ENCODE measurements around the gene CHTF8. TPM values are rescaled to one million over a fixed set of nuclear protein-coding genes. Genes with fewer than 3 reads are reported as not detected.

CHTF8 gene, protein sequence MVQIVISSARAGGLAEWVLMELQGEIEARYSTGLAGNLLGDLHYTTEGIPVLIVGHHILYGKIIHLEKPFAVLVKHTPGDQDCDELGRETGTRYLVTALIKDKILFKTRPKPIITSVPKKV
- total RNA-seq: 47.4 and 53.7 TPM in 2 replicates

DNA sequence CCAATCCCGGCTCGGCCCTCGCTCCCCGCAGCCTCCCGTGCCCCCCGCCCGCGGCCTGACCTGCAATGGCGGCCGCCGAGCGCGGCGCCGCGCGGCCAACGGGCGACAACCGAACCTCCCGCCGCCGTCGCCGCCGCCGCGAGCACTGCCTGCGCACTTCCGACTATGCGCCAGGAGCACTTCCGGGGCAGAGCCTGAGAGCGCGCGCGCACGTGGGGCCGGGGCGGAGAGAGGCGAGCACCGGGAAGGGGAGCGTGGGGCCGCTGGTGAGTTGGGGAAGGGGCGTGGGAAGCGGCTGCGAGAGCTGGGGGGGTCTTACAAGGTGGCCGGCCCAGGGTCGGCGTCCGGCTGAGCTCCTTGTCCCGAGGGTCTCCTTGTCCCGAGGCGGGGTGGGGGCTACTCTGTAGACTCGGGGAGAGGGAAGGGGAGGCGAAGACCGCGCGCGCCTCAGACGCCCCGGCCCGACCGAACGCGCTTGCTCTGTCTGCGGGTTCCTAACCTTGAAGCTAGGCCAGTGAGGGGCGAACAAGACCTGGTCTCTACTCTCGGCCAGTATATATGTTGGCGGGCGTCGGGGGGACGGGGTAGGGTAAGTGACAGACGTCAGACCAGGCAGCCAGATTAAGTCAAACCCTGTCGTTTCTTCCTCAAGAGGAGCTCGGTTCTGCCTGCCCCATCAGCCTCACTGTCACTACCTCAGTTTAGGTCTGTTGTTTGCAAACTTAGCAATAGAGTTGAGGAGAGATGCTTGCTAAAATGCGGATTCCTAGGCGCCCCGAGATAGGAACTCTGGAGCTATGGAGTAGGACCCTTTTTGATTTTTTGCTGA lies at the start of gene CHTF8, which contains the start of gene UTP4:
Gene CHTF8 (minus strand): TSS at position 165 of the 829 bp plus-strand sequence. CDS start 11,130 bp downstream, outside the sequence.
Gene UTP4 (plus strand): TSS at position 226 of the 829 bp plus-strand sequence. CDS start 811 bp downstream, outside the sequence.
- TF ChIP-seq, protein P1, sequence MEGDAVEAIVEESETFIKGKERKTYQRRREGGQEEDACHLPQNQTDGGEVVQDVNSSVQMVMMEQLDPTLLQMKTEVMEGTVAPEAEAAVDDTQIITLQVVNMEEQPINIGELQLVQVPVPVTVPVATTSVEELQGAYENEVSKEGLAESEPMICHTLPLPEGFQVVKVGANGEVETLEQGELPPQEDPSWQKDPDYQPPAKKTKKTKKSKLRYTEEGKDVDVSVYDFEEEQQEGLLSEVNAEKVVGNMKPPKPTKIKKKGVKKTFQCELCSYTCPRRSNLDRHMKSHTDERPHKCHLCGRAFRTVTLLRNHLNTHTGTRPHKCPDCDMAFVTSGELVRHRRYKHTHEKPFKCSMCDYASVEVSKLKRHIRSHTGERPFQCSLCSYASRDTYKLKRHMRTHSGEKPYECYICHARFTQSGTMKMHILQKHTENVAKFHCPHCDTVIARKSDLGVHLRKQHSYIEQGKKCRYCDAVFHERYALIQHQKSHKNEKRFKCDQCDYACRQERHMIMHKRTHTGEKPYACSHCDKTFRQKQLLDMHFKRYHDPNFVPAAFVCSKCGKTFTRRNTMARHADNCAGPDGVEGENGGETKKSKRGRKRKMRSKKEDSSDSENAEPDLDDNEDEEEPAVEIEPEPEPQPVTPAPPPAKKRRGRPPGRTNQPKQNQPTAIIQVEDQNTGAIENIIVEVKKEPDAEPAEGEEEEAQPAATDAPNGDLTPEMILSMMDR (conservative IDR thresholded peaks at IDR 0.05; ENCODE audit: low read depth, low read length): no peak
- peak within 1 kb of the TSS; percentile 85 for H3K4me3 ChIP-seq (ENCODE audit: low read depth, low read length)
- DNase-seq (ENCODE audit: low read depth): no peak

DNA sequence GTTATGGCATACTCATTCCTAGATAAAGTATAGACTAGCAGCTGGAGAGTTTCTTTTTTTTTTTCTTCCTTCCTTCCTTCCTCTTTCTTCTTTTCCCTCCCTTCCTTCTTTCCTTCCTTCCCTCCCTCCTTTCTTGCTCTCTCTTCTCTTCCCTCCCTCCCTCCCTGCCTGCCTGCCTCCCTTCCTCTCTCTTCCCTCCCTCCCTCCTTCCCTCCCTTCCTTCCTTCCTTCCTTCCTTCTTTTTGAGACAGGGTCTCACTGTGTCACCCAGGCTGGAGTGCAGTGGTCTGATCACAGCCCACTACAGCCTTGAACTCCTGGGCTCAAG lies 47.6 kb upstream of the CHTF8 start:
- no peak overlapping the region for H3K4me3 ChIP-seq (ENCODE audit: low read depth, low read length)
- TF ChIP-seq, protein P1 (conservative IDR thresholded peaks at IDR 0.05; ENCODE audit: low read depth, low read length): no peak
- DNase-seq (ENCODE audit: low read depth): no peak

DNA sequence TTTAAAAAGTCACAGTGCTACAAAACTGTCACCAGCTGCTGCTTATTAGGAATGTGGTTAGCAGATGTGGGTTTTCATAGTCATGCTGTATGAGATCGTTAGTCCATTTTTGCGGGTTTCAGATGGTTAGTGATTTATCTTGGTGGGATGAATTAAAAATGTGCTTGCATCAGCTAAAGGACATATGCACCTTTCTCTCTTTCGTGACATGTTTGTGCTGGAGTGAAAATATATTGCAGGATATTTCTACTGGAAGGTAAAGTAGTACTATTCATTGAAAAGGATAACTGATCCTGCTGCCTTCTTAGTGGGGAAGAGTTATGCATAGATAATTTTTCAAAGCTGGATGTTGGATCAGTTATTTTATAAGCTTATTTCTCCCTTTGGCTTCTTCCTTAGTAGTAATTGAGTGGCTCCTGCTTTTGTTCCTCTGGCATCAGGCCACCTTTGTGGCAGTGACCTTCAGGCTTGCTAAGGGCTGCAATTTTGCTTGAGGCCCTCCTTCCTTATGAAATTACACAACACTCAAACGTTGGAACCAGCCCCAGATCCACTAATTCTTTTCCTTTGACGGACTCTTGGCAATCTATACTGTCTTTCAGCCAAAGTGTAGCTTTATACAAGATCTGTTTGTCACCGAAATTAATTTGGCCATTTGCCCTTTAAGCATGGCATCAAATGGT lies 47.1 kb upstream of the CHTF8 start:
- H3K4me3 ChIP-seq (ENCODE audit: low read depth, low read length): no peak overlapping the region
- no peak for DNase-seq (ENCODE audit: low read depth)
- TF ChIP-seq, protein P1 (conservative IDR thresholded peaks at IDR 0.05; ENCODE audit: low read depth, low read length): no peak

DNA sequence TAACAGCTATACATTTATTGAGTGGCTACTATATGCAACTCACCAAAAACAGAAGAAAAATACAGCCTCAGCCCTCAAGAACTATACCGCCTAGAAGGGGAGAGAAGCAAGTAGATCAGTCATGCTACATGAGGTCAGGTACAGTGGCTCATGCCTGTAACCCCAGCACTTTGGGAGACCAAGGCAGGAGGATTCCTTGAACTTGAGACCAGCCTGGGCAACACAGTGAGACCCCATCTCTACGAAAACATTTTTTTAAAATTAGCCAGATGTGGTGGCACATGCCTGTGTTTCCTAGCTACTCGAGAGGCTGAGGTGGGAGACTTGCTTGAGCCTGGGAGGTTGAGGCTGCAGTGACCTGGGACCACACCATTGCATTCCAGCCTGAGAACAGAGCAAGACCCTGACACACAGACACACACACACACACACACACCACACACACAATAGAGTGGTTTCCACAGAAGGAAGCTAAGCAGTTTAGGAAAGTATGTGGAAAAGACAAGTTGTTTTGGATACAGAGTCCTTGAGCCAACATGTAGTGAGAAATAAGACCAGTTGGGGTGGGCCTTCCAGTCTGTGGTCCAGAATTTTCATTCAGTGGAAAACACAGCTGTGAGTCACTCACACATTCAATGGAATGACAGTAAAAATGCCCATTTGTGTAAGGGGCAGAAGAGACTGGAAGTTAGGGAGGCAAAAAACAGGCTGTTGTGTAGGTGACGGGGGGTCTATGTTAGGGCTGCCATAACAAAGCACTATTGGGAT lies 43.8 kb upstream of the CHTF8 start:
- no peak overlapping the region for H3K4me3 ChIP-seq (ENCODE audit: low read depth, low read length)
- no peak for DNase-seq (ENCODE audit: low read depth)
- TF ChIP-seq, protein P1 (conservative IDR thresholded peaks at IDR 0.05; ENCODE audit: low read depth, low read length): no peak

DNA sequence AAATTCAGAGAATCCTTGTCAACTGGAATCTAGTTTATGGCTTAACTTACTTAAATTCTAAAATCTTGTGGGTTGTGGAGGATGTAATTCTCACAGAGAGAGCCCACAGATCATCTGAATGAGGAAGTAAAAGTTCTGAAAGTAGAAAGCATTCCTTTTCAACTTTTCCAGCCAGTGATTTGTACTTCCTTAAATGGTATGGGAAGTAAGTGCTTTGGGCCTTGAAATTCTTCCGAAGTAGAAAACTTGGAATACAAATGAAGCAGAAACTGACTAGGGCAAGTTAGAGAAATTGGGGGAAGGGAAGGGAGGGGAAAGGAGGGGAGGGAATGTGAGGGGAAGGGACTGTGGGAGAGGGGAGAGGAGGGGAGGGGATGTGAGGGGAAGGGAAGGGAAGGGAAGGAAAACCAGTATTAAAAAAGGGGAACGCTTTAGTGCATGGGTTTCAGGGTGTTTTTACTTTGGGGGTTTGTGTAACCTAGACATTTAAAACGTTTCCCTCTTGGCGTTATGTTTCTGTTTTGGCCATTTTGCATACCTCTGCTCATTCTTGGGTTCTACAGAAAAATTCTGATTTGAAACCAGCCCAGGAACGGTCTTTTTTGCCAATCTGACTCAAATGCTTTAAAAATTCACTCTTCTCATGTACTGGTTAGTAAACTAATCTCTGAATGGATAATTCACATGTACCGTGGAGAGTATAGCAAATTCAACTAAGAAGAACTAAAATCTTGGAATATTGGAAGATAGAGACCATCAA lies 39.1 kb upstream of the CHTF8 start:
- no peak overlapping the region for H3K4me3 ChIP-seq (ENCODE audit: low read depth, low read length)
- TF ChIP-seq, protein P1 (conservative IDR thresholded peaks at IDR 0.05; ENCODE audit: low read depth, low read length): no peak
- DNase-seq (ENCODE audit: low read depth): no peak

All from epithelial cell of proximal tubule (primary cell).